ENCODE measurements around the gene TRIO. TPM values are rescaled to one million over a fixed set of nuclear protein-coding genes. Genes with fewer than 3 reads are reported as not detected.

TRIO gene
- total RNA-seq, 1 experiment from 2014 or later, result 68.4 TPM

- Histone ChIP-seq H3K9ac (ENCODE audit: low read length) (no peak overlapping the region), H3K9me3 (ENCODE audit: control insufficient read depth in 1 of 2, insufficient read depth in 1 of 2, low read depth in 1 of 2, low read length in 2 of 2) (no peaks in the 10 kb centered on the region), H3K4me1 (ENCODE audit: control insufficient read depth in 1 of 2, insufficient read depth in 2 of 2, low read length in 2 of 2) (no peaks in the 10 kb centered on the region), H3K4me3 (replicated peaks in 1 of 2; ENCODE audit: low read depth in 1 of 2, low read length in 2 of 2) (no peak overlapping the region), H3K9me2 (ENCODE audit: insufficient read depth) (no peaks in the 10 kb centered on the region), H3K4me2 (ENCODE audit: low read length) (no peak overlapping the region), H2AFZ (ENCODE audit: low read depth, low read length, poor library complexity, severe bottlenecking) (no peak overlapping the region), H4K20me1 (ENCODE audit: insufficient read depth) (no peaks in the 10 kb centered on the region), H3K79me2 (ENCODE audit: insufficient read depth, low read length) (peaks cover 7% of the 10 kb centered on the region; the same call in 1 of the 2 replicates), H3K27me3 (ENCODE audit: insufficient read depth, low read length) (no peaks in the 10 kb centered on the region), H3K36me3 (ENCODE audit: control insufficient read depth in 1 of 2, insufficient read depth in 2 of 2, low read length in 2 of 2) (peaks cover 3 to 17% of the 10 kb centered on the region in 2 experiments; a peak in 2 of 4 replicates), H3K27ac (ENCODE audit: low read depth, low read length) (no peak overlapping the region)
- TF ChIP-seq POLR2AphosphoS5 (IDR thresholded peaks at IDR 0.05; ENCODE audit: low read depth, low read length), result no peak
- no peak for TF ChIP-seq EZH2phosphoT487 (IDR thresholded peaks at IDR 0.05; ENCODE audit: borderline replicate concordance)
- no peak for TF ChIP-seq EZH2 (IDR thresholded peaks at IDR 0.05)
- TF ChIP-seq, protein P1, sequence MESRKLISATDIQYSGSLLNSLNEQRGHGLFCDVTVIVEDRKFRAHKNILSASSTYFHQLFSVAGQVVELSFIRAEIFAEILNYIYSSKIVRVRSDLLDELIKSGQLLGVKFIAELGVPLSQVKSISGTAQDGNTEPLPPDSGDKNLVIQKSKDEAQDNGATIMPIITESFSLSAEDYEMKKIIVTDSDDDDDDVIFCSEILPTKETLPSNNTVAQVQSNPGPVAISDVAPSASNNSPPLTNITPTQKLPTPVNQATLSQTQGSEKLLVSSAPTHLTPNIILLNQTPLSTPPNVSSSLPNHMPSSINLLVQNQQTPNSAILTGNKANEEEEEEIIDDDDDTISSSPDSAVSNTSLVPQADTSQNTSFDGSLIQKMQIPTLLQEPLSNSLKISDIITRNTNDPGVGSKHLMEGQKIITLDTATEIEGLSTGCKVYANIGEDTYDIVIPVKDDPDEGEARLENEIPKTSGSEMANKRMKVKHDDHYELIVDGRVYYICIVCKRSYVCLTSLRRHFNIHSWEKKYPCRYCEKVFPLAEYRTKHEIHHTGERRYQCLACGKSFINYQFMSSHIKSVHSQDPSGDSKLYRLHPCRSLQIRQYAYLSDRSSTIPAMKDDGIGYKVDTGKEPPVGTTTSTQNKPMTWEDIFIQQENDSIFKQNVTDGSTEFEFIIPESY (IDR thresholded peaks at IDR 0.05; ENCODE audit: extremely low read depth, insufficient replicate concordance, low read length), result no peak
- TF ChIP-seq SIN3A (IDR thresholded peaks at IDR 0.05; ENCODE audit: low read depth), result no peak
- no peak for TF ChIP-seq SRF (IDR thresholded peaks at IDR 0.05; ENCODE audit: low read depth)
- no peak for TF ChIP-seq ZFX (IDR thresholded peaks at IDR 0.05)
- TF ChIP-seq, protein P2, sequence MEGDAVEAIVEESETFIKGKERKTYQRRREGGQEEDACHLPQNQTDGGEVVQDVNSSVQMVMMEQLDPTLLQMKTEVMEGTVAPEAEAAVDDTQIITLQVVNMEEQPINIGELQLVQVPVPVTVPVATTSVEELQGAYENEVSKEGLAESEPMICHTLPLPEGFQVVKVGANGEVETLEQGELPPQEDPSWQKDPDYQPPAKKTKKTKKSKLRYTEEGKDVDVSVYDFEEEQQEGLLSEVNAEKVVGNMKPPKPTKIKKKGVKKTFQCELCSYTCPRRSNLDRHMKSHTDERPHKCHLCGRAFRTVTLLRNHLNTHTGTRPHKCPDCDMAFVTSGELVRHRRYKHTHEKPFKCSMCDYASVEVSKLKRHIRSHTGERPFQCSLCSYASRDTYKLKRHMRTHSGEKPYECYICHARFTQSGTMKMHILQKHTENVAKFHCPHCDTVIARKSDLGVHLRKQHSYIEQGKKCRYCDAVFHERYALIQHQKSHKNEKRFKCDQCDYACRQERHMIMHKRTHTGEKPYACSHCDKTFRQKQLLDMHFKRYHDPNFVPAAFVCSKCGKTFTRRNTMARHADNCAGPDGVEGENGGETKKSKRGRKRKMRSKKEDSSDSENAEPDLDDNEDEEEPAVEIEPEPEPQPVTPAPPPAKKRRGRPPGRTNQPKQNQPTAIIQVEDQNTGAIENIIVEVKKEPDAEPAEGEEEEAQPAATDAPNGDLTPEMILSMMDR (IDR thresholded peaks at IDR 0.05 in 2 of 3, conservative IDR thresholded peaks at IDR 0.05 in 1 of 3; ENCODE audit: borderline replicate concordance in 1 of 3, insufficient read depth in 1 of 3, low read depth in 2 of 3, low read length in 2 of 3), result no peak
- TF ChIP-seq ELF1 (IDR thresholded peaks at IDR 0.05; ENCODE audit: borderline replicate concordance, low read depth), result no peak
- no peak for TF ChIP-seq ZNF274 (IDR thresholded peaks at IDR 0.05; ENCODE audit: low read depth, low read length)
- TF ChIP-seq, protein P3, sequence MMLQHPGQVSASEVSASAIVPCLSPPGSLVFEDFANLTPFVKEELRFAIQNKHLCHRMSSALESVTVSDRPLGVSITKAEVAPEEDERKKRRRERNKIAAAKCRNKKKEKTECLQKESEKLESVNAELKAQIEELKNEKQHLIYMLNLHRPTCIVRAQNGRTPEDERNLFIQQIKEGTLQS (IDR thresholded peaks at IDR 0.05), result no peak
- no peak for TF ChIP-seq TCF7L2 (IDR thresholded peaks at IDR 0.05; ENCODE audit: borderline replicate concordance, extremely low read depth, insufficient read depth, insufficient read length)
- no peak for TF ChIP-seq YY1 (IDR thresholded peaks at IDR 0.05; ENCODE audit: extremely low read depth, insufficient replicate concordance, low read depth, low read length)
- ChIA-PET CTCF (no interaction called here), POLR2A (no interaction called here), RAD21 (ENCODE audit: low non-redundant PET in 1 of 2, low total read pairs in 2 of 2, uncharacterized antibody in 2 of 2, unreplicated experiment in 2 of 2) (no interaction called here)
- DNase-seq (ENCODE audit: low read depth, low spot score) (no peak), ATAC-seq (no peak)
- intact Hi-C loops (cut with micrococcal nuclease), result no loop called here
- BruUV-seq (replicated peaks), result no TSS peak
Observed at GRCh38 chr5:14310901-14311300, 167.8 kb downstream of the TRIO start.

All from HCT116 (cell line).